Lower leg skin (tissue), 3 donors: ENCODE measurements around the gene C17orf113.

Experiments
- POLR2A ChIP-seq, 2 donors: fragments of 450-650 bp; IDR thresholded peaks; one replicate each; pipeline ENCODE4 v1.6.1; 2016 to 2017; ENCODE audit warnings: antibody characterized with exemption in 2 of 2, mild to moderate bottlenecking in 1 of 2, moderate library complexity in 1 of 2
- TF ChIP-seq, protein P1 (sequence below), 3 donors: fragments of 450-650 bp; IDR thresholded peaks; one replicate each; pipeline ENCODE4 v1.5.1; 2016; ENCODE audit warnings: antibody characterized with exemption in 3 of 3, mild to moderate bottlenecking in 3 of 3, moderate library complexity in 2 of 3

DNA sequence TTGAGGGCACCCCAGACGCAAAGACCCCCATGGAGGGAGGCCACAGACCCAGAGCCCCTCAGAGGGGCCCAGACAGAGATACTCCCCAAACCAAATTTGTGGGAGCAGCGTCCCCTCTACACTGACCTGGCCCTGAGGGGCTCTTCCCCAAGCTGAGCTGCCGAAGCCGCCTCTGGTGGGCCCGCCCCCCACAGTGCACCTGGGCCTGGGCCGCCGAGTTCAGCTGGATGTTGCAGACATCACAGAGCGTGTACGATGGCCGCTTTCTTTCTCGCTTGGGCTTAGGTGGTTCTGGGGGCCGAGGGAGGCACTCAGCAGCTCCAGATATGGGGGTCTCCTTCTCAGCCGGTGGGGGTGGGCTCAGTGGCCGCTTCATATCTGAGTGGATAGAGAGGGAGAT lies 12.3 kb upstream of the C17orf113 start:
- TF ChIP-seq, protein P1, sequence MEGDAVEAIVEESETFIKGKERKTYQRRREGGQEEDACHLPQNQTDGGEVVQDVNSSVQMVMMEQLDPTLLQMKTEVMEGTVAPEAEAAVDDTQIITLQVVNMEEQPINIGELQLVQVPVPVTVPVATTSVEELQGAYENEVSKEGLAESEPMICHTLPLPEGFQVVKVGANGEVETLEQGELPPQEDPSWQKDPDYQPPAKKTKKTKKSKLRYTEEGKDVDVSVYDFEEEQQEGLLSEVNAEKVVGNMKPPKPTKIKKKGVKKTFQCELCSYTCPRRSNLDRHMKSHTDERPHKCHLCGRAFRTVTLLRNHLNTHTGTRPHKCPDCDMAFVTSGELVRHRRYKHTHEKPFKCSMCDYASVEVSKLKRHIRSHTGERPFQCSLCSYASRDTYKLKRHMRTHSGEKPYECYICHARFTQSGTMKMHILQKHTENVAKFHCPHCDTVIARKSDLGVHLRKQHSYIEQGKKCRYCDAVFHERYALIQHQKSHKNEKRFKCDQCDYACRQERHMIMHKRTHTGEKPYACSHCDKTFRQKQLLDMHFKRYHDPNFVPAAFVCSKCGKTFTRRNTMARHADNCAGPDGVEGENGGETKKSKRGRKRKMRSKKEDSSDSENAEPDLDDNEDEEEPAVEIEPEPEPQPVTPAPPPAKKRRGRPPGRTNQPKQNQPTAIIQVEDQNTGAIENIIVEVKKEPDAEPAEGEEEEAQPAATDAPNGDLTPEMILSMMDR (IDR thresholded peaks at IDR 0.05): no peak
- TF ChIP-seq POLR2A (IDR thresholded peaks at IDR 0.05): no peak
